SK-N-SH (cell line): Measurements from ENCODE around the gene PTPRK.

Experiments
- CTCF ChIP-seq: fragments of 200-600 bp; sonication (generic); IDR thresholded peaks from 2 replicates; pipeline ENCODE4 v1.6.1; 2017; ENCODE audit warnings: antibody characterized with exemption, mild to moderate bottlenecking, moderate library complexity
- EP300 ChIP-seq, 2 experiments: IDR thresholded peaks; 2 replicates each; pipeline versions ENCODE4 v1.4.0 to v1.6.1; 2012; ENCODE audit warnings: borderline replicate concordance in 1 of 2, low read depth in 1 of 2, low read length in 1 of 2
- EZH2phosphoT487 ChIP-seq: fragments of 200-600 bp; sonication (generic); IDR thresholded peaks from 2 replicates; pipeline ENCODE4 v1.6.1; 2017; ENCODE audit warnings: low read depth, mixed run types, mild to moderate bottlenecking, antibody characterized with exemption, moderate library complexity, borderline replicate concordance
- POLR2AphosphoS5 ChIP-seq: IDR thresholded peaks from 2 replicates; pipeline ENCODE4 v1.6.1; 2012; ENCODE audit warnings: low read depth, low read length
- RCOR1 ChIP-seq: fragments of 150-350 bp; IDR thresholded peaks from 2 replicates; pipeline ENCODE4 v1.6.1; 2017; ENCODE audit warnings: antibody characterized with exemption, low read length
- RFX5 ChIP-seq: IDR thresholded peaks from 2 replicates; pipeline ENCODE4 v1.6.1; 2012; ENCODE audit warnings: mild to moderate bottlenecking, improper control_type of control experiment, low read length
- USF2 ChIP-seq: fragments of 150-350 bp; IDR thresholded peaks from 2 replicates; pipeline ENCODE4 v1.6.1; 2017; ENCODE audit warnings: antibody characterized with exemption, low read length, low read depth, borderline replicate concordance
- YY1 ChIP-seq: IDR thresholded peaks from 2 replicates; pipeline ENCODE4 v1.4.0; 2012; ENCODE audit warnings: low read depth, mild to moderate bottlenecking

GRCh38 chr6:128422871-128423270, 97.5 kb downstream of the PTPRK start:
- TF ChIP-seq CTCF (no peak), EP300 (IDR thresholded peaks at IDR 0.05; ENCODE audit: borderline replicate concordance in 1 of 2, low read depth in 1 of 2, low read length in 1 of 2) (no peak), RCOR1 (no peak), YY1 (no peak), RFX5 (no peak), EZH2phosphoT487 (no peak), POLR2AphosphoS5 (no peak), USF2 (no peak)
